DOHH2 (cell line): ENCODE data around the gene PDE7B.
A peak's percentile ranks its signal among the peaks of the same experiment; 100 is the strongest.

Experiments used
- H3F3A ChIP-seq: fragments of 200-600 bp; sonication (generic), shearing (Covaris generic); 2 replicates; pipeline ENCODE4 v1.6.0; 2016; ENCODE audit warnings: antibody characterized with exemption, mild to moderate bottlenecking; ENCODE audit not compliant: control insufficient read depth, insufficient read depth
- H3K27ac ChIP-seq: fragments of 200-600 bp; sonication (generic); 2 replicates; pipeline ENCODE4 v1.5.1; 2014; ENCODE audit warnings: low read depth, mild to moderate bottlenecking, low read length, moderate library complexity
- H3K27me3 ChIP-seq: fragments of 200-600 bp; sonication (generic); 2 replicates; pipeline ENCODE4 v1.6.1; 2014; ENCODE audit warnings: mild to moderate bottlenecking, low read length, mixed read lengths; ENCODE audit not compliant: control insufficient read depth
- H3K36me3 ChIP-seq: fragments of 200-600 bp; sonication (generic); 2 replicates; pipeline ENCODE4 v1.6.1; 2014; ENCODE audit warnings: mild to moderate bottlenecking, low read length, moderate library complexity, mixed read lengths; ENCODE audit not compliant: control insufficient read depth
- H3K4me1 ChIP-seq: fragments of 200-600 bp; sonication (generic); 2 replicates; pipeline ENCODE4 v1.6.1; 2014; ENCODE audit warnings: mild to moderate bottlenecking, low read length, mixed read lengths; ENCODE audit not compliant: control insufficient read depth
- H3K4me2 ChIP-seq: fragments of 200-600 bp; sonication (generic); 2 replicates; pipeline ENCODE4 v1.6.0; 2014; ENCODE audit warnings: mild to moderate bottlenecking, low read length, moderate library complexity
- H3K4me3 ChIP-seq: fragments of 200-600 bp; sonication (generic); 2 replicates; pipeline ENCODE4 v1.5.1; 2014; ENCODE audit warnings: mild to moderate bottlenecking, low read length, mixed read lengths
- H3K79me2 ChIP-seq: fragments of 200-600 bp; sonication (generic); 2 replicates; pipeline ENCODE4 v1.6.1; 2014; ENCODE audit warnings: mild to moderate bottlenecking, low read length, mixed read lengths; ENCODE audit not compliant: control insufficient read depth
- H3K9me2 ChIP-seq: fragments of 200-600 bp; sonication (generic); replicated peaks from 2 replicates; pipeline ENCODE4 v1.6.1; 2014; ENCODE audit warnings: mild to moderate bottlenecking, low read length, mixed read lengths; ENCODE audit not compliant: control insufficient read depth
- H3K9me3 ChIP-seq: fragments of 200-600 bp; sonication (generic); 2 replicates; pipeline ENCODE4 v1.6.1; 2014; ENCODE audit warnings: antibody characterized with exemption, low read length, mixed read lengths; ENCODE audit not compliant: control insufficient read depth, insufficient read depth
- H4K20me1 ChIP-seq: fragments of 200-600 bp; sonication (generic); 2 replicates; pipeline ENCODE4 v1.6.0; 2014; ENCODE audit warnings: low read depth, mild to moderate bottlenecking, antibody characterized with exemption, low read length, moderate library complexity; ENCODE audit not compliant: control insufficient read depth, insufficient read depth
- EZH2phosphoT487 ChIP-seq: fragments of 200-600 bp; sonication (generic); IDR thresholded peaks from 2 replicates; pipeline ENCODE4 v1.6.1; 2017; ENCODE audit warnings: borderline replicate concordance, mild to moderate bottlenecking, antibody characterized with exemption, low read length, moderate library complexity, mixed read lengths
- TF ChIP-seq, protein P1 (sequence below): fragments of 200-600 bp; sonication (generic); IDR thresholded peaks from one replicate; pipeline ENCODE4 v1.5.1; 2014; ENCODE audit warnings: antibody characterized with exemption, mild to moderate bottlenecking, low read depth, low read length; ENCODE audit not compliant: poor library complexity, severe bottlenecking

PDE7B gene

DNA sequence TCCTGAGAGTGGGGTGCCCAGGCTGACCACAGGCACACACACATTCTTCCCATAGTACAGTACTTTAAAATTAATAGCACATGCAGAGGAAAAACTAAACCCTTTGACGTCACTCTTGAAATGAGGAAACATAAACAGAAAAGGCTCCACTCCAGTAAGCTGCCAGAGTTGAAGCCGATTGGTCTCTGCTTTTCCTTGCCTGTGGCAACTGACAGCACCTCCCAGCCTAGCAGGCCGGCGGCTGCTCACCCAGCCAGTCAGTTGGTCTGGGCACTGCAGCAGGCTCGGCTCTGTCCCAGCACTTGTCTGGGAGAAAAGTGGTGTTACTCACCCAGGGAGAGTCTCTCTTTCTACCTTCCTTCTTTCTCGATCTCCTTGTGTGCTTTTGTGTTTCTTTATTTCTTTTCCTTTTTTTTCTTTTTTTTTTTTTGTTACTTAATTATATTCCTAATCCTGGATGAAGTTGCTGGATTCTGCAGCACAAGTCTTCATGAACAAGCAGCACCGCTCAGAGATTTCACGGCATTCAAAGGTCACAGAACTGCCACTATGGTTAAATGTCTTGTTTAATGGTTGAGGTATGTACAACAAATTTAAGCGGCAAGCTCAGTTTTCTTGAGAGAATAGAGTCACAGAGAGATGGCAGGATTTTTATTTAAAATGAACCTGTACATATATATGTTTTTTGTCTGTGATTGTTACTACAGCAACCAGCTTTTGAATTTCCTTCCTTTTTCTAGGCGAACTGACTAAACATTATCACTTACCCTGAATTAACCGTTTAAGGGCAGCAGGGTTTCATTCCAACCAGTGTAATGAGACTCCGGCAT, at the start of gene PDE7B:
TSS of gene PDE7B (plus strand) at position 260 of the 830 bp plus-strand sequence.
- Histone ChIP-seq H3K27me3 (peaks cover 19% of the 10 kb centered on the region), H4K20me1 (no peaks in the 10 kb centered on the region), H3K79me2 (no peaks in the 10 kb centered on the region), H3K4me1 (no peaks in the 10 kb centered on the region), H3K36me3 (no peaks in the 10 kb centered on the region), H3K9me3 (no peaks in the 10 kb centered on the region), H3K27ac (no peak within 1 kb of the TSS), H3F3A (no peaks in the 10 kb centered on the region), H3K4me2 (peak within 1 kb of the TSS; percentile 17), H3K4me3 (no peak within 1 kb of the TSS), H3K9me2 (no peaks in the 10 kb centered on the region)
- TF ChIP-seq EZH2phosphoT487 = no peak
- TF ChIP-seq, protein P1, sequence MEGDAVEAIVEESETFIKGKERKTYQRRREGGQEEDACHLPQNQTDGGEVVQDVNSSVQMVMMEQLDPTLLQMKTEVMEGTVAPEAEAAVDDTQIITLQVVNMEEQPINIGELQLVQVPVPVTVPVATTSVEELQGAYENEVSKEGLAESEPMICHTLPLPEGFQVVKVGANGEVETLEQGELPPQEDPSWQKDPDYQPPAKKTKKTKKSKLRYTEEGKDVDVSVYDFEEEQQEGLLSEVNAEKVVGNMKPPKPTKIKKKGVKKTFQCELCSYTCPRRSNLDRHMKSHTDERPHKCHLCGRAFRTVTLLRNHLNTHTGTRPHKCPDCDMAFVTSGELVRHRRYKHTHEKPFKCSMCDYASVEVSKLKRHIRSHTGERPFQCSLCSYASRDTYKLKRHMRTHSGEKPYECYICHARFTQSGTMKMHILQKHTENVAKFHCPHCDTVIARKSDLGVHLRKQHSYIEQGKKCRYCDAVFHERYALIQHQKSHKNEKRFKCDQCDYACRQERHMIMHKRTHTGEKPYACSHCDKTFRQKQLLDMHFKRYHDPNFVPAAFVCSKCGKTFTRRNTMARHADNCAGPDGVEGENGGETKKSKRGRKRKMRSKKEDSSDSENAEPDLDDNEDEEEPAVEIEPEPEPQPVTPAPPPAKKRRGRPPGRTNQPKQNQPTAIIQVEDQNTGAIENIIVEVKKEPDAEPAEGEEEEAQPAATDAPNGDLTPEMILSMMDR = no peak

DNA sequence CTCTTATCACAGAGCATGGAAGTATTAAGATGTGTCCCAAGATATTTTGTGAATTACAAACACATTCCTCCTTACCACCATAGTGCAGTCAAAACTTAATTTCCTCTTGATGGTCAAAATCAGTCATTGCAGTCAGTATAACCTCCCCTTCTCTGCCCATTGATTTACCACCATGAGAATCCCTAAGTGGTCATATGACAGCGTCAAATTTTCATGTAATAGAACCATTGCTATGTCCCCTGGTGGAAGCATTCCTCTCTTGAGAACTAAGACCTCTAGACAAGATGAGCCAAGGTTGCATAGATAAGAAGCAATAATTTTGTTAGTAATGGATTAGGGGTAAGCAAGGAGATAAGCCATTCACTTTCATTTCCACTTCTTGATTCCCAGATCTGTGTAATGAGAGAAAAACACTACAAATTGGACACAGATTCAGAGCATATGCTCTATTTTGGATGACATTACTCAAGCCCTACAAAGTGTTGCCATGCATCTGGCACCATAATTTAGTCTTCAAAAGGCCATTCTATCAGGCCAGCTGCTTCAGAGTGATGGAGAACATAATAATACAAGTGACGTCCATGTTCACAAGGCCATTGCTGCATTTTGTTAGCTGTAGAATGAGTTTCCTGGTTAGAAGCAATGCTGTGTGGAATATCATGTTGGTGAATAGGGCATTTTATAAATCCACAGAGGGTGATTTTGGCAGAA, 49.6 kb upstream of the PDE7B start:
- H3K27ac ChIP-seq = no peak overlapping the region
- no peak for TF ChIP-seq EZH2phosphoT487
- TF ChIP-seq, protein P1 = no peak

DNA sequence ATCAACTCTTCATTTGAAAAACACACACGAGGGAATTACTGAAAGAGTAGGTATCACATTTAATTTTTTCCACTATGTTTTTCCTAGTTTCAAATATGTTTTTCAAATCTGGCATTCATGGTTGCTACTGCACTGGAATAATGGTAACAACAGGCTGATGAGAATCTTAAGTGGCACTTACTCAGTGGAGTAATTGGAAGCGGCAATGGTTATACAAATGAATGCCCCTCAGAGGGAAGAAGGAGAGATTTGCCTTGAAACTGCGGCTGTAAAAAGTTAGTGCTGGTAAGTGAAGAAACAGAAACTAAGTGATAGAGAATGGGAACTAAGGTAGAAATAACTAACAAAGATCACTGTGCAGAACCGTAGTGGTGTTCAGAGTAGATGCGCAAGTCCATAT, 41.0 kb upstream of the PDE7B start:
- Histone ChIP-seq H3K4me1 (no peaks in the 10 kb centered on the region), H4K20me1 (no peaks in the 10 kb centered on the region), H3K4me2 (no peak overlapping the region), H3K4me3 (no peak overlapping the region), H3K79me2 (no peaks in the 10 kb centered on the region), H3K9me3 (no peaks in the 10 kb centered on the region), H3K36me3 (no peaks in the 10 kb centered on the region), H3K27me3 (peaks cover 4% of the 10 kb centered on the region; the same call in 1 of the 2 replicates), H3K9me2 (no peaks in the 10 kb centered on the region), H3F3A (no peaks in the 10 kb centered on the region), H3K27ac (no peak overlapping the region)
- TF ChIP-seq EZH2phosphoT487 = no peak
- TF ChIP-seq, protein P1 = no peak

More for the DNA sequence above, 49.6 kb upstream of the PDE7B start:
- no peaks in the 10 kb centered on the region for H3K9me3 ChIP-seq
- H4K20me1 ChIP-seq = no peaks in the 10 kb centered on the region
- H3F3A ChIP-seq = no peaks in the 10 kb centered on the region
- H3K36me3 ChIP-seq = no peaks in the 10 kb centered on the region
- no peak overlapping the region for H3K4me3 ChIP-seq
- H3K9me2 ChIP-seq = no peaks in the 10 kb centered on the region
- no peaks in the 10 kb centered on the region for H3K4me1 ChIP-seq
- H3K27me3 ChIP-seq = no peaks in the 10 kb centered on the region
- H3K4me2 ChIP-seq = no peak overlapping the region
- H3K79me2 ChIP-seq = no peaks in the 10 kb centered on the region
